Progenitor cell of endocrine pancreas (in vitro differentiated cells): ENCODE data around the gene KCND1. TPM values are rescaled to one million over a fixed set of nuclear protein-coding genes. Genes with fewer than 3 reads are reported as not detected.
"Not testable (repeated sequence)": the region's sequence is repeated elsewhere in the genome, so short reads cannot be mapped to it uniquely, and the experiment has no call there.

Experiments used
- DNase-seq: peaks from one replicate; pipeline ENCODE4 v3.0.0; 2021; ENCODE audit warnings: low spot score; ENCODE audit not compliant: unreplicated experiment
- H3K27ac Mint-ChIP-seq: 2 replicates; pipeline ENCODE4 v1.8.0; 2021; ENCODE audit warnings: mild to moderate bottlenecking, moderate library complexity, mixed read lengths
- H3K27me3 Mint-ChIP-seq: 2 replicates; pipeline ENCODE4 v1.8.0; 2021; ENCODE audit warnings: mixed read lengths
- H3K36me3 Mint-ChIP-seq: 2 replicates; pipeline ENCODE4 v1.8.0; 2022; ENCODE audit warnings: mixed read lengths; ENCODE audit not compliant: insufficient read depth
- H3K4me1 Mint-ChIP-seq: 2 replicates; pipeline ENCODE4 v1.8.0; 2021; ENCODE audit warnings: low read depth, mixed read lengths
- H3K4me3 Mint-ChIP-seq: 2 replicates; pipeline ENCODE4 v1.8.0; 2021; ENCODE audit warnings: low read depth, mild to moderate bottlenecking, moderate library complexity, mixed read lengths
- H3K9me3 Mint-ChIP-seq: 2 replicates; pipeline ENCODE4 v1.8.0; 2021; ENCODE audit warnings: low read depth, mixed read lengths
- total RNA-seq: library from RNA; stranded (reverse); gene quantifications from 2 replicates; pipeline ENCODE4 v1.2.1, GENCODE V29; 2021
- TF ChIP-seq, protein P1 (sequence below): fragments of 200-600 bp; sonication (generic); IDR thresholded peaks from one replicate; pipeline ENCODE4 v1.5.0; 2021; ENCODE audit warnings: antibody characterized with exemption, mild to moderate bottlenecking; ENCODE audit not compliant: unreplicated experiment

The KCND1 gene
- total RNA-seq, 1 donor from 2014 or later: 8.2 TPM

DNA sequence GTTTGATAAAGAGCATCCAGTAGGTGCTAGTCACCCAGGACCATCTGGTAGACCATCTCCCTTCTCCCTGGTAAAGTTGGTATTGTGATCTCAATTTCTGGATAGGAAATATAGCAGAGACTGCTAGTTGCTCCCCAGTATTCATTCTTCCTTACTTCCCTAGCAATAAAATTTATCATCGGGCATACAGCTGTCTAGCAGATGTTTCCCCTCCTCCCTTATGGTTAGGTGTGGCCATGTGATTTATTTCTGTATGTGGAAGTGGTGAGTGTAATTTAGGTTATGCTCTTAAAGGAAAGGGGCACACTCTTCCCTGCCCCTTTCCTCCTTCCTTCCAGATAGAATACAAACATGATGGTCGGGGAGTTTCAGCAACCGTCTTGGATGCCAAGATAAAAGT, 12.3 kb upstream of the KCND1 start:
- TF ChIP-seq, protein P1, sequence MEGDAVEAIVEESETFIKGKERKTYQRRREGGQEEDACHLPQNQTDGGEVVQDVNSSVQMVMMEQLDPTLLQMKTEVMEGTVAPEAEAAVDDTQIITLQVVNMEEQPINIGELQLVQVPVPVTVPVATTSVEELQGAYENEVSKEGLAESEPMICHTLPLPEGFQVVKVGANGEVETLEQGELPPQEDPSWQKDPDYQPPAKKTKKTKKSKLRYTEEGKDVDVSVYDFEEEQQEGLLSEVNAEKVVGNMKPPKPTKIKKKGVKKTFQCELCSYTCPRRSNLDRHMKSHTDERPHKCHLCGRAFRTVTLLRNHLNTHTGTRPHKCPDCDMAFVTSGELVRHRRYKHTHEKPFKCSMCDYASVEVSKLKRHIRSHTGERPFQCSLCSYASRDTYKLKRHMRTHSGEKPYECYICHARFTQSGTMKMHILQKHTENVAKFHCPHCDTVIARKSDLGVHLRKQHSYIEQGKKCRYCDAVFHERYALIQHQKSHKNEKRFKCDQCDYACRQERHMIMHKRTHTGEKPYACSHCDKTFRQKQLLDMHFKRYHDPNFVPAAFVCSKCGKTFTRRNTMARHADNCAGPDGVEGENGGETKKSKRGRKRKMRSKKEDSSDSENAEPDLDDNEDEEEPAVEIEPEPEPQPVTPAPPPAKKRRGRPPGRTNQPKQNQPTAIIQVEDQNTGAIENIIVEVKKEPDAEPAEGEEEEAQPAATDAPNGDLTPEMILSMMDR: no peak
- no peaks in the 10 kb centered on the region for H3K27me3 Mint-ChIP-seq
- H3K4me3 Mint-ChIP-seq: no peak overlapping the region
- H3K9me3 Mint-ChIP-seq: peaks cover 2% of the 10 kb centered on the region
- no peaks in the 10 kb centered on the region for H3K4me1 Mint-ChIP-seq
- H3K36me3 Mint-ChIP-seq: peaks cover 6% of the 10 kb centered on the region
- no peak overlapping the region for H3K27ac Mint-ChIP-seq
- DNase-seq: no peak

DNA sequence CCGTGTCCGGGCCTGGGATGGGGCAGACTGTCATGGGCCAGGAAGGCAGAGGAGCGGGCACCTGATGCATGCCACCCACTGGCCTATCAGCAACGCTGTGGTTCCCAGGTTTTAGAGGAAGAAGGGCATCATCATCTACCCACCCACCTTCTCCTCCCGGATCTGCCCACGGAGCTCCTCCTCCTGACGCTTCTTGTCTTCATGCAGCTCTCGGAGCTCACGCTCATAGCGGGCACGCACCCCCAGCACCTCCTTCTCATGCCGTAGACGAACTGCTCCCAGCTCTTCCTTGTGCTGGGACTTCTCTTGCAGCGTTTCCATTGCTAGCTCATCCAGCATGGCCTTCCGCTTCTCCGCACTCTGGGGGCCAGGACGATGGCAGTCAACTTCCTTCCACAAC, 11.4 kb upstream of the KCND1 start:
- Mint-ChIP-seq H3K27me3 (no peaks in the 10 kb centered on the region), H3K4me1 (no peaks in the 10 kb centered on the region), H3K9me3 (peaks cover 6% of the 10 kb centered on the region), H3K27ac (no peak overlapping the region), H3K4me3 (no peak overlapping the region), H3K36me3 (peaks cover 10% of the 10 kb centered on the region)
- TF ChIP-seq, protein P1: no peak
- no peak for DNase-seq

DNA sequence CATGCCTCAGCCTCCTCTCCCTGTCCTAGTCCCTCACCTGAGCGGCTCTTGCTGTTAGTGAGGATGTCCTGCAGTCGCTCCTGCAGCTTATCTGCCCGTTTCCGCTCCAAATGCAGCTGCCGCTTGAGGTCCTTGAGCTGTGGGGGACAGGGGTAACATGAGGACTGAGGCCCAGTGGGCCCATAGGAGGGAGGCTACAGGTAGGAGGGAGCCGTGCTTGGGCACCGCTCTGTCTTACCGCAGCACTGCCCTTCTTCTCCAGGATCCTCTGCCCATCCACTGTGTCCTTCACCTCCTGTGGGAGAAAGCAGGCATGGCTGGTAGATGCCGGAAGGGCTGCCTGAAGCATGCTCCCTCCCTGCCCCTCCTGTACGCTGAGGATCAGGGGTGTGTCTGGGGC, 9.5 kb upstream of the KCND1 start:
- no peaks in the 10 kb centered on the region for H3K27me3 Mint-ChIP-seq
- no peaks in the 10 kb centered on the region for H3K4me1 Mint-ChIP-seq
- DNase-seq: no peak
- H3K36me3 Mint-ChIP-seq: peaks cover 13% of the 10 kb centered on the region
- H3K9me3 Mint-ChIP-seq: peaks cover 6% of the 10 kb centered on the region
- no peak overlapping the region for H3K4me3 Mint-ChIP-seq
- TF ChIP-seq, protein P1: no peak
- no peak overlapping the region for H3K27ac Mint-ChIP-seq

DNA sequence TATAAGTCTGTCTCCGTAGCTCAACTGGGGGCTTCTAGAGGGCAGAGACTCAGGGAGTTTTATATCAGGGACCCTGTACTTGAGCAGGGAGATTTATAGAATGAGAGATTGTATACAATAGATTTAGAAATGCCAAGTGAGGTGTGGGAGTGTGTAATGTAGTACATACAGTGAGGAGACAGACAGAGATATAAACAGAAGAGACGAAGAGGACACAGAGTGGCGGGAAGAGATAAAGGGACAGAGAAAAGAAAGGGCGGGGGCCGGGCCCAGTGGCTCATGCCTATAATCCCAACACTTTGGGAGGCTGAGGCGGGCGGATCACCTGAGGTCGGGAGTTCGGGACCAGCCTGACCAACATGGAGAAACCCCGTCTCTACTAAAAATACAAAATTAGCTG, 8.7 kb upstream of the KCND1 start:
- not testable (repeated sequence) for H3K27me3 Mint-ChIP-seq, H3K4me3 Mint-ChIP-seq, DNase-seq, H3K4me1 Mint-ChIP-seq, H3K27ac Mint-ChIP-seq, H3K9me3 Mint-ChIP-seq
- H3K36me3 Mint-ChIP-seq: peaks cover 17% of the 10 kb centered on the region

DNA sequence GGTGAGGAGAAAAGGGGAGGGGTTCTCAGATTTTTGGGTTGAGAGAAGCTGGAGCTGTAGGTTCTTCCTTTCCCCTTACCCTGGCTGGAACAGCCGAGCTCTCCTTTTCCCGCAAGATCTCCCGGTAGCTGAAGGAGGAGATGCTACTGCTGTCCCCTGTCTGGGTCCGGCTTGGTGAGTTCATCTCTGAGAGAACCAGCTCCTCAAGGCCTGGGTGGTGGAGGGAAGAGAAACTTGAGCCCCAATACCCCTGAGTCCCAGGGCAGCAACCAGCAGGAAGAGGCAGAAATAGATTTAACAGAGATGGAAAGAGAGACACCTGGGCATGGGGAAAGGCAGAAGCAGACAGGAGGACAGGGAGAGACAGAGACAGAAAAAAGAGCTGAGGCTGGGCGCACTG, 6.6 kb upstream of the KCND1 start:
- peaks cover 15% of the 10 kb centered on the region for H3K9me3 Mint-ChIP-seq
- H3K27ac Mint-ChIP-seq: no peak overlapping the region
- H3K36me3 Mint-ChIP-seq: peaks cover 16% of the 10 kb centered on the region

DNA sequence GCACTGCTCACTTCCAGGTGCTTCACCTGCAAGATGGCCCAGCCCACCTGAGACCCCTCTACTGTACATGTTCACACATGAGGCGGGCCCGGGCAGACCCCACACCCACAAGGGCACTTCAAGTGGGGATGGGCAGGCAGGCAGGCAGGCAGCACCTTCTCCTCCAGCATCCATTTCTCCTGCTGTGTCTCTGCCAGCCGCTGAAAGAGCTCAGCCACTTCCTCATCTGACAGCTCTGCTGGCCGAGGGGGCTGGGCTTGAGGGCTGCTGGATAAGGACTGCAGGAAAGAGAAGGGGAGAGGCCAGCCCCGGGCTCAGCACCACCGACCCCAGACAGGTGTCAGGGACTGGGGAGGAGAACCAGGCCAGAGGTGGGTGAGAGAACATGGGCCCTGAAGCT, 4.4 kb upstream of the KCND1 start:
- TF ChIP-seq, protein P1: no peak
- H3K4me3 Mint-ChIP-seq: no peak overlapping the region
- H3K36me3 Mint-ChIP-seq: peaks cover 20% of the 10 kb centered on the region
- H3K27ac Mint-ChIP-seq: no peak overlapping the region
- peaks cover 5% of the 10 kb centered on the region for H3K4me1 Mint-ChIP-seq
- DNase-seq: no peak
- peaks cover 21% of the 10 kb centered on the region for H3K9me3 Mint-ChIP-seq
- no peaks in the 10 kb centered on the region for H3K27me3 Mint-ChIP-seq

More for the DNA sequence above, 6.6 kb upstream of the KCND1 start:
- Mint-ChIP-seq H3K27me3 (no peaks in the 10 kb centered on the region), H3K4me1 (peaks cover under 1% of the 10 kb centered on the region), H3K4me3 (no peak overlapping the region)
- DNase-seq: no peak
- TF ChIP-seq, protein P1: no peak
